ENCODE data around the gene NRN1. TPM values are rescaled to one million over a fixed set of nuclear protein-coding genes. Genes with fewer than 3 reads are reported as not detected.
"Not testable (repeated sequence)": the region's sequence is repeated elsewhere in the genome, so short reads cannot be mapped to it uniquely, and the experiment has no call there.

Gene NRN1
- total RNA-seq, 1 donor from 2014 or later: 40.8 TPM

DNA sequence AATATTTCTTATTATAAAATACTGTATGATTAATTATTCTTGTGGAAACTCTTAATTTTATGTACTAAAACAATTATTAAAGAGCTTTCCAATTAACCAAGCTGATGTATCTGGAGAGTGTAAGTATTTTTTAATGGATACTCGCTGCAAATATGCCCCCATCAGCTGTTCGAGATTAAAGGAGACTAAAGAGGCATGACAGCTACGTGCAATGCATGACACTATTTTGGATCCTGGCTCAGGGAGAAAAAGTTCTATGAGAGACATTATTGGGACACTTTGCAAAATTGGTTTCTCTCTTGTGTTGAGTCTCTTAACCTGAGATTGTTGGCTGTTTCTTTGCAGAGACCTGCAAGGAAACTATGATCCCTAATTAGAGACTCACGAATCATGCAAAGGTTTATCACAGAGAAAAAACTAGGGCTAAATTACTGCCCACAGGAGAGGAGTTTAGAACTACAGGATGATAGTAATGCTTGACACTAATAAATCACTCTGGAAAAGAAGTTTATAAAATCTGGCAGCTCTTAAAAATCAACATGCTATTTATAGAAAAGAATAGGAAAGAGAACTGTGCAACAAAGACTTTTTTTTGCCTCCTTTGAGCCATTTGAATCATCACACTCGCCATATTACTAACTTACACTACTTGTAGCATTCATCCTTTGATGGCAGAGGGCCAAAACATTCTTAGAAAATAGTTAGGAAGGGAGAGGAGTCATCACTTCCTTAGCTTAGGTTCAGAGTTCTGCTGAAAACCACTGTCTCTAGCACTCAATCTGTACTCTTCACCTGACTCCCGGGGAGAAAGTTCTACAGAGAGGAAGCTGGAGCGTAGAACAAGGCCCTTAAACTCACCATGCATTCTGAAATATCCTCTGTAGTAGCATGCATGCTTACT is 25.3 kb downstream of the NRN1 start:
- intact Hi-C loops (cut with DNase I): no loop called here
- Histone ChIP-seq H3K4me3 (no peak overlapping the region), H3K27me3 (no peaks in the 10 kb centered on the region), H3K4me1 (no peaks in the 10 kb centered on the region), H3K36me3 (no peaks in the 10 kb centered on the region), H3K27ac (no peak overlapping the region), H3K9me3 (no peaks in the 10 kb centered on the region)
- DNase-seq (ENCODE audit: low spot score in 2 of 2): no peak
- TF ChIP-seq, protein P1, sequence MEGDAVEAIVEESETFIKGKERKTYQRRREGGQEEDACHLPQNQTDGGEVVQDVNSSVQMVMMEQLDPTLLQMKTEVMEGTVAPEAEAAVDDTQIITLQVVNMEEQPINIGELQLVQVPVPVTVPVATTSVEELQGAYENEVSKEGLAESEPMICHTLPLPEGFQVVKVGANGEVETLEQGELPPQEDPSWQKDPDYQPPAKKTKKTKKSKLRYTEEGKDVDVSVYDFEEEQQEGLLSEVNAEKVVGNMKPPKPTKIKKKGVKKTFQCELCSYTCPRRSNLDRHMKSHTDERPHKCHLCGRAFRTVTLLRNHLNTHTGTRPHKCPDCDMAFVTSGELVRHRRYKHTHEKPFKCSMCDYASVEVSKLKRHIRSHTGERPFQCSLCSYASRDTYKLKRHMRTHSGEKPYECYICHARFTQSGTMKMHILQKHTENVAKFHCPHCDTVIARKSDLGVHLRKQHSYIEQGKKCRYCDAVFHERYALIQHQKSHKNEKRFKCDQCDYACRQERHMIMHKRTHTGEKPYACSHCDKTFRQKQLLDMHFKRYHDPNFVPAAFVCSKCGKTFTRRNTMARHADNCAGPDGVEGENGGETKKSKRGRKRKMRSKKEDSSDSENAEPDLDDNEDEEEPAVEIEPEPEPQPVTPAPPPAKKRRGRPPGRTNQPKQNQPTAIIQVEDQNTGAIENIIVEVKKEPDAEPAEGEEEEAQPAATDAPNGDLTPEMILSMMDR (IDR thresholded peaks at IDR 0.05): no peak

DNA sequence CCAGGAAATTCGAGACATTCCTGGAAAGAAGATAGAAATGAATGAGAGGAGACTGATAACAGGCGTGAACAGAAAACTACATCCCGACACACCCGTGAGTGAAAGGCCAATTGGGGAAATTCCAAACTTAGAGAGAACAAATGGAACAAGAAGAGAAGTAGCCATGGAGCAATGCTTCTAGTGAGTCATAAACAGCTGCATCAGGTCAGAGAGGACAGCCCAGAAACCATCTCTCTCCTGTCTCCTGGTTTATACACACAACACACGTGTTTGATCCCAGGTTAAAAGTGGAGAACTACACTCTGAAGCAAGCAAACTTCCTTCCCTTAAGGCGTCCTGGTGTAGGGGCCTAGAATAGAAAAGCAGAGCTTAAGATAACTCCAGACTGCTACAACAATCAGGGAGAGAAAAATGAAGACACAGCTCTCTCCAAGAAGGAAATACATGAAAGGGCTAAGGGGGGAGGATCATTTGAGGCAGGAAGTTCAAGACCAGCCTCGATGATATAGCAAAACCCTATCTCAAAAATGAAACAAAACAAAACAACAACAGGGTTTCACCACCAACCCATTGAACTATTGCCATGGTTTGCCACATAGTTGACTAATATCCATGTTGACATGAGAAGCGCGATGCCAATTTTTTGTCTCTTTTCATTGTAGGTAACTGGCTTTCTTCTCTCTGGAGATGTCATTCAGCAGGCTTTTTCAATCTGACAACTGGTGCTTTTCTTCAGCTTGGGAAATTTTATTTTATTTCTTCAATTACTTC is 26.9 kb downstream of the NRN1 start:
- TF ChIP-seq, protein P1 (IDR thresholded peaks at IDR 0.05): no peak
- H3K27ac ChIP-seq: no peak overlapping the region
- no peaks in the 10 kb centered on the region for H3K9me3 ChIP-seq
- H3K4me1 ChIP-seq: no peaks in the 10 kb centered on the region
- no peak overlapping the region for H3K4me3 ChIP-seq
- no peaks in the 10 kb centered on the region for H3K27me3 ChIP-seq
- DNase-seq (ENCODE audit: low spot score in 2 of 2): no peak
- intact Hi-C loops (cut with DNase I): no loop called here
- no peaks in the 10 kb centered on the region for H3K36me3 ChIP-seq

DNA sequence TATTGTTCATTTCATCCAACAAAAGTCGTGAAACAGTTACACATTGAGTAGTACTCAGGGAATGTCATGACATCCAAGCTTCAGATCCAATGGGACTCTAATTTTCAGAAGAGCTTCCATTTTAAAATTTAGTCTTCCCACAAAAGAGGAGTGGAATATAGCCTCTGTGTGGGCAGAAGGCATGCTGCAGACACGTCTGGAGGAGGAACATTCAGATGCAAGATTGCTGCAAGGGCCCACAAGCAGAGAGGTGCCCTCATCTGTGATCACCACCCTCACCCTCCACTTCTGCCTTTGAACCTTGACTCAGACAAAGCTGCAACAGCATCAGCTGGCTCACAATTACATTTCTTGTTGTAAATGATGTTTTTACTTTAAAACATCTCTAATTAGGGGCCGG is 29.9 kb downstream of the NRN1 start:
- Histone ChIP-seq H3K4me1 (no peaks in the 10 kb centered on the region), H3K27ac (no peak overlapping the region), H3K27me3 (no peaks in the 10 kb centered on the region), H3K4me3 (no peak overlapping the region), H3K9me3 (no peaks in the 10 kb centered on the region), H3K36me3 (no peaks in the 10 kb centered on the region)
- no peak for DNase-seq (ENCODE audit: low spot score in 2 of 2)
- intact Hi-C loops (cut with DNase I): no loop called here
- TF ChIP-seq, protein P1 (IDR thresholded peaks at IDR 0.05): no peak

DNA sequence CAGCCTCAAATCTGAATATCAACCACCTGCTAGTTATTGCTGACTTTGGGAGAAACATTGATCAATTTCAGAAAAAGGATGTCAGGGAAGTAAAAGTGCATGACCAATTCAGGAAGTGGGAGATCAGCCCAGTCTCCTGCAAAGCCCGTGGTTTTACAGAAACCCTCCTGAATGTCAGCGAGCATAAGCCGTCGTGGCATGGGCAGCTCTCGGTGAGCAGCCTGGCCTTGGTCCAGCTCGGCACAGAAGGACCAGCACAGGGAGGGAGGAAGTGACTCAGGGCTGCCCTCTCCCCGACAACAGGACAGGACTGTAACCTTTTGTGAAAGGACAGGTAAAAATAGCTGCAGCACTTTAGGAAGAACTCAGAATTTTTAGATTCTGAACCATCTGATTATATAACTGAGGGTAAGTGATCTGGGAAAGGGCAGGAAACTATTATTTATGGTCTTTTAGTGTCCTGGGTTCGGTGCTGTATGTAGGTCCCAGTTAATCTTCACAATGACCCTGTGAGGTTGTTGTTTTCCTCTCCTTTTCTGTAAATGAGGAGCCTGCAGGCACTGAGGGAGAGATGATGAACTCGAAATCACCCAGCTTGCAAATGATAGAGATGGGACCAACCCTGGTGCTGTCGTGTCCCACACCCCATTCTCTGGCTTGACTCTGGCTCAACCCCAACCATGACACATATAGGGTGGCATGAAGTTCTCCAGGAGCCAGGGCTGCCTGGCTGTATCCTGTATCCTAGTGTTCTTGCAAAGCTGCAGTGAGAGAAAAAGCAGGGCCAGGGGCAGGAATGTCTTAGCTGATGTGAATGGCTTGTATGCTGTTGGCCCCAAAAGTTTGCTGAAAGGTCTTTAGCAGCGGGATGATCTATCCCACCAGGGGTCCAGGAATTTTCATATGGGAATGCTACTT is 37.6 kb downstream of the NRN1 start:
- Histone ChIP-seq H3K4me3 (peak overlapping the region in 1 of 2 donors; percentile 29), H3K27ac (no peak overlapping the region), H3K9me3 (no peaks in the 10 kb centered on the region), H3K27me3 (no peaks in the 10 kb centered on the region), H3K36me3 (no peaks in the 10 kb centered on the region), H3K4me1 (peaks cover 6 to 15% of the 10 kb centered on the region in 2 donors)
- peak; percentile 40 to 83 for DNase-seq (ENCODE audit: low spot score in 2 of 2)
- intact Hi-C loops (cut with DNase I): no loop called here
- TF ChIP-seq, protein P1 (IDR thresholded peaks at IDR 0.05): peak in 1 of 3 experiments; percentile 6

DNA sequence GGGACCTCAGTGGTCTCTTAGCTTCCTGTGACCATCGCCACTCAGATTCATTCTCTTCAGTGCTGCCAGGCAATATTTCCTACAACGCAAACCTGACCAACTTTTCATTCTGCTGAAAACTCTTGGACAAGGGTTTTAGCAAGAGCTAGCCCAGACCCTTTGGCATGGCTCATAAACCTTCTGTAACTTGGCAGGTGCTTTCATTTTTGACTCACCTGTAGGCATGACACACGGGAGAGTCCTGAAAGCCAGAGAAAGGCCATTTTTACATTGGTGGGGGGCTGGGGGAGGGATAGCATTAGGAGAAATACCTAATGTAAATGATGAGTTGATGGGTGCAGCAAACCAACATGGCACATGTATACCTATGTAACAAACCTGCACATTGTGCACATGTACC is 38.7 kb downstream of the NRN1 start:
- H3K4me1 ChIP-seq: peaks cover 6 to 15% of the 10 kb centered on the region in 2 donors
- H3K9me3 ChIP-seq; H3K36me3 ChIP-seq; H3K27ac ChIP-seq; H3K4me3 ChIP-seq; DNase-seq (ENCODE audit: low spot score in 2 of 2); H3K27me3 ChIP-seq; intact Hi-C loops (cut with DNase I): not testable (repeated sequence)

Data from ascending aorta (tissue), 2 donors.